Measurements from ENCODE around the gene D2HGDH. TPM values are rescaled to one million over a fixed set of nuclear protein-coding genes. Genes with fewer than 3 reads are reported as not detected.

D2HGDH gene
- total and polyA plus RNA-seq, 2 of the 8 experiments (the other 6 are each of a cell fraction or from before 2014, with no cell fraction given), result 3.4 to 8.1 TPM

DNA sequence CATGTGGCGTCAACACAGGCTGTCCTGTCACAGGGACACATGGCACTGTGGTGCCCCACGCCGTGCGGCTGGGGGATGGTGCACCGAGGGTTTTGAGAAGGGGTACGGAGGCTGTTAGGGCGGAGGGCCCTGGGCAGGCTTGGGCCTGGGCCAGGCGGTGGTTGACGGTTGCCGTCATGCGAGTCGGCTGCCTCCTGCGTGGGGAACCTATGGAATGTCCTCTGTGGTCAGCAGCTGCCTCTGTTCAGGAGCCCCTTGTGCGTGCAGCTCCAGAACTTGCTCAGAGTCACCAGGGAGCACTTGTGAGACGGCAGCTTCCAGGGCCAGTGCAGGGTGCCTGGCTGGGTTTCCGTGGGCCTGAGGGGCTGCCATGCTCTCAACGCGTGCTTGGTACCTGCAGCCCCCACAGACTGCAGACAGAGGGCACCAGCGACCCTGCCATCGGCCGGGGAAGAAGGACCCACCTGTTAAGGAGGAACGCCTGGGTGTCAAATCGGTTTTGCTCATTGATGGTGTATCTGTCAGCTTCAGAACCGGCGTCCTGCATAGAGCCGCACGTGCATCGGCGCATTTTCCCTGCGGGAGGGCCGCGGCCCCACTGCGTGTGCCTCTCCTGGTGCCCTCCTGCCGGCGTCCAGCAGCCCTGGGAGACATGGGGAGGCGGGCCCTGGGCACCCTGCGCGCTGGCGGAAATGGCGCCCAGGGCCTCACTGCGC, 10.0 kb upstream of the D2HGDH start (continued):
- TF ChIP-seq, protein P1, sequence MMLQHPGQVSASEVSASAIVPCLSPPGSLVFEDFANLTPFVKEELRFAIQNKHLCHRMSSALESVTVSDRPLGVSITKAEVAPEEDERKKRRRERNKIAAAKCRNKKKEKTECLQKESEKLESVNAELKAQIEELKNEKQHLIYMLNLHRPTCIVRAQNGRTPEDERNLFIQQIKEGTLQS (IDR thresholded peaks at IDR 0.05; ENCODE audit: insufficient read depth, low read depth, low read length), result no peak
